ENCODE measurements around the gene SNRNP35.

The SNRNP35 gene

DNA sequence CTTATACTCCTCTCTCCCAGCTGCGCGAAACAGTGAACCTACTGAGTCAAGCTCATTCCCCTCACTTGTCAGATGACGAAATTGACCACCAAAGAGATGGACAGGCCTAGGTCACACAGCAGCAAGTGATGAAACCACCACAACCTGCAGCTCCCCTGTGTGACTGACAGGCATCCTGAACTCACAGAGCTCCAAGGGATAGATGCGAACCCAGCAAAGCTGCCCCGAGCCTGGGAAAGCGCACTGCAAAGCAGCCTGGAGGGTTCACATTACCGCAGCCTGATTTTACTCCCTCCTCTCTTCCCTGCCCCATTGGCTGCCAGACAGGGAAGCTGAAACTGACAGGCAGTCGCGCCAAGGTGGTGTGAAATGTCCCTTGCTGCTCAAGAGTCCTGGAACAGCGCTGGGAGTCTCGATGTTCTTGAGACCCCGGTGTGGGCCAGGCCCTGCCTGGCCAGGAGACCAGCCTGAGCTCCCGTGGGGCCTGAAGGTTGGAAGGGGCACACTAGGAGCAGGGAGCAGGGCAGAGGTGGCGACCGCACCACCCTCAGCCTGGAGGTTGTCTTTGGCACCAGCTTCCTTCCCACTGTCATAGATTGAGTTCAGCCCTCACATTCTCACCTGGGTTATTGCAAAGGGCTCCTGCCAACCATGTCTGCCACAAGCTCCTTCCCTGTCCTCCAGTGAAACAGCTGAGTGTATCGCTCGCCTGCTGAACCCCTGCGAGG, 36.3 kb downstream of the SNRNP35 start:
- no peak for DNase-seq (ENCODE audit: extremely low read depth, low read depth)
- H3K4me3 ChIP-seq (replicated peaks; ENCODE audit: low read depth, low read length): no peak overlapping the region
- TF ChIP-seq, protein P1, sequence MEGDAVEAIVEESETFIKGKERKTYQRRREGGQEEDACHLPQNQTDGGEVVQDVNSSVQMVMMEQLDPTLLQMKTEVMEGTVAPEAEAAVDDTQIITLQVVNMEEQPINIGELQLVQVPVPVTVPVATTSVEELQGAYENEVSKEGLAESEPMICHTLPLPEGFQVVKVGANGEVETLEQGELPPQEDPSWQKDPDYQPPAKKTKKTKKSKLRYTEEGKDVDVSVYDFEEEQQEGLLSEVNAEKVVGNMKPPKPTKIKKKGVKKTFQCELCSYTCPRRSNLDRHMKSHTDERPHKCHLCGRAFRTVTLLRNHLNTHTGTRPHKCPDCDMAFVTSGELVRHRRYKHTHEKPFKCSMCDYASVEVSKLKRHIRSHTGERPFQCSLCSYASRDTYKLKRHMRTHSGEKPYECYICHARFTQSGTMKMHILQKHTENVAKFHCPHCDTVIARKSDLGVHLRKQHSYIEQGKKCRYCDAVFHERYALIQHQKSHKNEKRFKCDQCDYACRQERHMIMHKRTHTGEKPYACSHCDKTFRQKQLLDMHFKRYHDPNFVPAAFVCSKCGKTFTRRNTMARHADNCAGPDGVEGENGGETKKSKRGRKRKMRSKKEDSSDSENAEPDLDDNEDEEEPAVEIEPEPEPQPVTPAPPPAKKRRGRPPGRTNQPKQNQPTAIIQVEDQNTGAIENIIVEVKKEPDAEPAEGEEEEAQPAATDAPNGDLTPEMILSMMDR (IDR thresholded peaks at IDR 0.05; ENCODE audit: low read depth, low read length, missing control alignments): no peak

DNA sequence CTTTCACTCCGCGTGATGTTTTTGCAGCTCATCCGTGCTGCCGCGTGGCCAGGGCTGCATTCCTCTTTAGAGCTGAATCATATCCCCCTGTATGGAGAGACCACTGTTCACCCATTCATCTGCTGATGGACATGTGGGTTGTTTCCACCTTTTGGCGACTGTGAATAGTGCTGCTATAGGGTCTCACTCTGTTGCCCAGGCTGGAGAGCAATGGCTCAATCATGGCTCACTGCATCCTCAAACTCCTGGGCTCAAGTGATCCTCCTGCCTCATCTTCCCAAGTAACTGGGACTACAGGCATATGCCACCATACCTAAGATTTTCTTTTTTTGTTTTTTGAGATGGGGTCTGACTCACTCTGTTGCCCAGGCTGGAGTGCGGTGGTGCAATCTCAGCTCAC, 39.1 kb downstream of the SNRNP35 start:
- TF ChIP-seq, protein P1 (IDR thresholded peaks at IDR 0.05; ENCODE audit: low read depth, low read length, missing control alignments): no peak
- no peak overlapping the region for H3K4me3 ChIP-seq (replicated peaks; ENCODE audit: low read depth, low read length)
- DNase-seq (ENCODE audit: extremely low read depth, low read depth): no peak

DNA sequence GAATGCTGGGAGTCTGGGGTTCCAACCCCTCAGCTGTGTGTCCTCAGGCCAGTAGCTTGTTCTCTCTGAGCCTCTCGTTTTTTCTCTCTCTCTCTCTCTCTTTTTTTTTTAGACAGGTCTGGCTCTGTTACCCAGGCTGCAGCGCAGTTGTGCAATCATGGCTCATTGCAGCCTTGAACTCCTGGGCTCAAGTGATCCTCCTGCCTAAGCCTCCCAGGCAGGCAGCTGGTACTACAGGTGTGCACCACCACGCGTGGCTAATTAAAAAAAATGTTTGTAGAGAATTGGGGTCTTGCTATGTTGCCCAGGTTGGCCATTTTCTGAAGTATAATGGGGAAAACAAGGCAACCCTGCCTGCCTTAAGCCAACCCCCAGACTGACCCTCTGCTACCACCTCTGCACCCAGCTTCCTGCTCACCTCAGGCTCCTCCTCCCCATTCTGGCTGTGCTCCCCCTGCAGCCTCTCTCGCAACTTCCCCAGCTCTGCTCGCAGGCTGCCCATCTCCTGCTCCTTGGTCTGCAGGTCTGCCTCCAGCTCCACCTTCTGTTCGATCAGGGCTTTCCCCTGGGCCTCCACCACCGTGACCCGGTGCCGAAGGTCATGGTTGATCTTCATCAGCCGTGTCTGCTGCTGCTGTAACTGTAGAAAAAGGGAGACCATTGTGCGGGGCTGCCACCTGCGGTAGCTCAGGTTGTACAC, 40.3 kb downstream of the SNRNP35 start:
- no peak for DNase-seq (ENCODE audit: extremely low read depth, low read depth)
- TF ChIP-seq, protein P1 (IDR thresholded peaks at IDR 0.05; ENCODE audit: low read depth, low read length, missing control alignments): no peak
- H3K4me3 ChIP-seq (replicated peaks; ENCODE audit: low read depth, low read length): no peak overlapping the region

DNA sequence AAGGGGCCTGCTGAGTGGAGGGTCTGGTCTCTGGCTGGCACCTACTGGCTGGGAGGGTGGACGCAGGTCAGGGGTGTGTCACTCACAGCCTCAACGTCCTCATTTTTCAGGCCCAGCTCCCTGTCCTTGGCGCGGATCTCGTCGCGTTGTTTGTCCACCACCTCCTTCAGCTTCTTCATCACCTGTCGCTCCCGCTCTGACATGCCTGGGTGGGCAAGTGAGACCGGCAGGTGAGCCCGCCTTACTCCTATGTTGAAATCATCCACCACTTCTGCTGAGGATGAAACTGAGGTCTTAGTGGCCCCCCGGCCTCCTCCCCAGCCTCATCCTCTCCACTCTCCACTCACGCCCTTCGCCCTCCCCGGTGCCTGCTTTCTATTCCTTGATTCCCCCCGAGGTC, 41.4 kb downstream of the SNRNP35 start:
- H3K4me3 ChIP-seq (replicated peaks; ENCODE audit: low read depth, low read length): no peak overlapping the region
- TF ChIP-seq, protein P1 (IDR thresholded peaks at IDR 0.05; ENCODE audit: low read depth, low read length, missing control alignments): no peak
- DNase-seq (ENCODE audit: extremely low read depth, low read depth): no peak

DNA sequence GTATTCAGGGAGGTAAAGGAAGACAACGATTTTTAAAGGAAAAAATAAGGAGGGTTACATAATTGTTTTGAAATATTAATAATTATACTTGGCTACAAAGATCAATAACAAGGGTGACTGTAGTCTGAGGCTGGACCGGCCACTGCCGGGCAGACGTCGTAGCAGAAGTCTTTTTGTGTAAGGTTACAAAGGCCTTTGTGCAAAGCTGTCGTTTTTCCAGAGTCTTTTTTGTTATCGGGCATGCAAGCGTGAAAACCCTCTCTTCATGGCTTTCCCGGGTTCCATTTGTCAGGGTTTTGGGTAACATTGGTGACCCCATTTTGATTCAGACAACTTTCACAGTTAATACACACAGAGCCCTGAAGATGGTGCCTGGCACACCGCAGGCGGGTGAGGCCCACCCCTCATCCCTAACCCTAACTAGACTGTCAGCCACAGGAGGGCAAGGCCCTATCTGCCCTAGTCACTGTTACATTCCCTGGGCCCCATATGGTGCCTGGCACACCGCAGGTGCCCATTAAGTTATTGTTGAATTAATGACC, 44.3 kb downstream of the SNRNP35 start:
- TF ChIP-seq, protein P1 (IDR thresholded peaks at IDR 0.05; ENCODE audit: low read depth, low read length, missing control alignments): no peak
- no peak overlapping the region for H3K4me3 ChIP-seq (replicated peaks; ENCODE audit: low read depth, low read length)
- no peak for DNase-seq (ENCODE audit: extremely low read depth, low read depth)

DNA sequence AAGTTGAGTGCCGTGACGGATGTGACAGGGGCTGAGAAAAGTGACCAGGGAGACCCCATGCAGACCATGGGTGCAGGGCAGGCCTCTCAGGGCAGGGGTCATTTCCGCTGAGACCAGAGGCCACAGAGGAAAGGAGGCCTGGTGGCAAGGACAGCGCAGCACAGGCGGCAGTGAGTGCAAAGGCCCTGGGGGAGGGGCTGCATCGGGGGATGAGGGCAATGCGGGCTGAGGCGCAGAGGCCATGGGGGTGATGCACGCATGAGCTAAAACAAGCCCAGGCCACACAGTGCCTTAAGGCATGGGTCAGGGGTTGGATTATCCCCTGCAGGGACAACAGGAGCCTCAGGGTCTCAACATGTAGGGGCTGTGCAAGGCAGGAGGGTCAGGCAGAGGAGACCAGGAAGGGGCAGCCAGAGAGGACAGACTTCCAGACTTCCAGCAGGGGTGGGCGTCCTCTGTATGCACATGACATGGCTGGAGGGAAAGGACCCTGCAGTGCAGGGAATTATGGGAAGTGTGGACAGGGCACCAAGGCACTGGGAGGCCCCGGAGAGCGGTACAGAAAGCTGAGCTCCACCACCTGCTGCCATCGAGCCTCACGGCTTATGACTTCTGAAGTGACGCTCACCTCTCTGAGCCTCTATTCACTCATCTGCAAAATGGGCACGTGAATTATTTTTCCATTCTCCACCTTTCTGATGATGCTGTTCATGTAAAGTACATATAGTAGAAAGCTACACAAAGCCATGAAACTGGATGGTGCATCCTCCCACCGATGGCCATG, 48.3 kb downstream of the SNRNP35 start:
- DNase-seq (ENCODE audit: extremely low read depth, low read depth): no peak
- TF ChIP-seq, protein P1 (IDR thresholded peaks at IDR 0.05; ENCODE audit: low read depth, low read length, missing control alignments): no peak
- no peak overlapping the region for H3K4me3 ChIP-seq (replicated peaks; ENCODE audit: low read depth, low read length)

Measured in HFF-Myc (cell line).